Dedifferentiated amniotic fluid mesenchymal stem cell (primary cell): Measurements from ENCODE around the gene ACKR1.

Experiments used
- DNase-seq: peaks from one replicate; pipeline ENCODE4 v3.0.0-alpha.2; 2016; ENCODE audit errors: extremely low spot score

ACKR1 gene

GRCh38 chr1:159222075-159222865 lies 17.6 kb downstream of the ACKR1 start:
- no peak for DNase-seq

GRCh38 chr1:159223004-159223403 lies 18.3 kb downstream of the ACKR1 start:
- no peak for DNase-seq

GRCh38 chr1:159228554-159228953 lies 23.9 kb downstream of the ACKR1 start:
- no peak for DNase-seq

- no peak for DNase-seq
Observed at GRCh38 chr1:159229260-159229885, 24.7 kb downstream of the ACKR1 start.

- no peak for DNase-seq
Observed at GRCh38 chr1:159229896-159230295, 25.2 kb downstream of the ACKR1 start.

GRCh38 chr1:159239551-159240220 lies 35.0 kb downstream of the ACKR1 start:
- DNase-seq, result no peak

GRCh38 chr1:159247266-159247665 lies 42.6 kb downstream of the ACKR1 start:
- DNase-seq, result no peak

GRCh38 chr1:159248311-159248710 lies 43.6 kb downstream of the ACKR1 start:
- no peak for DNase-seq

GRCh38 chr1:159250638-159251216 lies 46.1 kb downstream of the ACKR1 start:
- DNase-seq, result no peak
